Nephron (organoid): ENCODE measurements around the gene EXD3.

Experiments used
- H3K27ac Mint-ChIP-seq, 3 experiments: 2 replicates each; pipeline ENCODE4 v1.8.0; 2020; ENCODE audit warnings: mixed read lengths in 3 of 3, mild to moderate bottlenecking in 2 of 3, moderate library complexity in 1 of 3
- H3K27me3 Mint-ChIP-seq: 2 replicates; pipeline ENCODE4 v1.8.0; 2021; ENCODE audit warnings: low read depth, mild to moderate bottlenecking, moderate library complexity, mixed read lengths
- H3K36me3 Mint-ChIP-seq: 2 replicates; pipeline ENCODE4 v1.8.0; 2020; ENCODE audit warnings: low read depth, mixed read lengths
- H3K4me1 Mint-ChIP-seq: 2 replicates; pipeline ENCODE4 v1.8.0; 2020; ENCODE audit warnings: mixed read lengths
- H3K4me3 Mint-ChIP-seq, 3 experiments: 2 replicates each; pipeline ENCODE4 v1.8.0; 2020; ENCODE audit warnings: mild to moderate bottlenecking in 3 of 3, mixed read lengths in 3 of 3, moderate library complexity in 2 of 3
- H3K9me3 Mint-ChIP-seq: 2 replicates; pipeline ENCODE4 v1.8.0; 2020; ENCODE audit warnings: mixed read lengths
- TF ChIP-seq, protein P1 (sequence below), 3 experiments: fragments of 200-600 bp; sonication (generic); IDR thresholded peaks; one replicate each; pipeline ENCODE4 v1.5.0; 2021; ENCODE audit warnings: antibody characterized with exemption in 3 of 3; ENCODE audit not compliant: unreplicated experiment in 3 of 3

EXD3 gene

DNA sequence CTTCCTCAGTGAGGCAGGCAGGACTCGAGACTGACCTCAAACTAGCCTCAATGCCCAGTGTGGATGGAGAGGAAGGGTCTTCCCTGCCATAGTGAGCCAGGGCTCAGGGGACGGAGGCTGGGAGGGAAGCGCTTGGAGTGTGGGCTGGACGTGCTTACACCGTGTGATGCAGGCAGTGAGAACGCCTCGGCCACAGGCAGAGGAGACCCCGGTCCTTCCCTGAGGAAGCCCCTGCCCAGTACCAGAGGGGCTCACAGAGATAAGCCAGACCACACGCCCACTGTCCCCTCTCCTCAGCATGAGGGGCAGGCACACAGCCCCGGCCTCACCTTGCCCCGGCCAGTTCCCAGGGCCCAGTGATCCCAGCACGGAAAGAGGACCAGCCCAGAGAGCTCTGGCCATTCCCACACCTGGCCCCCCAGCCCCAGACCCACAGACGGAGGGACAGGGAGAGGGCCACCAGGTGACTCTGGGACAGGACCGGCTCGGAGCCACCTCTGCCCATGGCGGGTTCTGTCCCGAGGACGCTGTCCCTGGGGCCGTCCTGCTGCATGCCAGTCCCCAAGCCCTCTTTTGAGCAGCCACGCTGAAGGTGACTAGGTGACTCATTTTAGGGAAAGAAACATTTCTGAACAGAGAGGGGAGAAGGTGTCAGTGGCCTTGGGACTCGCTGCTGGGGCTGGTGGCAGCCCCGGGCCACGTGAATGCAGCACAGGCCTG is 42.2 kb upstream of the EXD3 start:
- Mint-ChIP-seq H3K36me3 (no peaks in the 10 kb centered on the region), H3K9me3 (no peaks in the 10 kb centered on the region), H3K27me3 (peaks cover 21% of the 10 kb centered on the region), H3K27ac (no peak overlapping the region), H3K4me3 (no peak overlapping the region), H3K4me1 (no peaks in the 10 kb centered on the region)
- TF ChIP-seq, protein P1, sequence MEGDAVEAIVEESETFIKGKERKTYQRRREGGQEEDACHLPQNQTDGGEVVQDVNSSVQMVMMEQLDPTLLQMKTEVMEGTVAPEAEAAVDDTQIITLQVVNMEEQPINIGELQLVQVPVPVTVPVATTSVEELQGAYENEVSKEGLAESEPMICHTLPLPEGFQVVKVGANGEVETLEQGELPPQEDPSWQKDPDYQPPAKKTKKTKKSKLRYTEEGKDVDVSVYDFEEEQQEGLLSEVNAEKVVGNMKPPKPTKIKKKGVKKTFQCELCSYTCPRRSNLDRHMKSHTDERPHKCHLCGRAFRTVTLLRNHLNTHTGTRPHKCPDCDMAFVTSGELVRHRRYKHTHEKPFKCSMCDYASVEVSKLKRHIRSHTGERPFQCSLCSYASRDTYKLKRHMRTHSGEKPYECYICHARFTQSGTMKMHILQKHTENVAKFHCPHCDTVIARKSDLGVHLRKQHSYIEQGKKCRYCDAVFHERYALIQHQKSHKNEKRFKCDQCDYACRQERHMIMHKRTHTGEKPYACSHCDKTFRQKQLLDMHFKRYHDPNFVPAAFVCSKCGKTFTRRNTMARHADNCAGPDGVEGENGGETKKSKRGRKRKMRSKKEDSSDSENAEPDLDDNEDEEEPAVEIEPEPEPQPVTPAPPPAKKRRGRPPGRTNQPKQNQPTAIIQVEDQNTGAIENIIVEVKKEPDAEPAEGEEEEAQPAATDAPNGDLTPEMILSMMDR (IDR thresholded peaks at IDR 0.05; ENCODE audit: unreplicated experiment in 3 of 3), result no peak

DNA sequence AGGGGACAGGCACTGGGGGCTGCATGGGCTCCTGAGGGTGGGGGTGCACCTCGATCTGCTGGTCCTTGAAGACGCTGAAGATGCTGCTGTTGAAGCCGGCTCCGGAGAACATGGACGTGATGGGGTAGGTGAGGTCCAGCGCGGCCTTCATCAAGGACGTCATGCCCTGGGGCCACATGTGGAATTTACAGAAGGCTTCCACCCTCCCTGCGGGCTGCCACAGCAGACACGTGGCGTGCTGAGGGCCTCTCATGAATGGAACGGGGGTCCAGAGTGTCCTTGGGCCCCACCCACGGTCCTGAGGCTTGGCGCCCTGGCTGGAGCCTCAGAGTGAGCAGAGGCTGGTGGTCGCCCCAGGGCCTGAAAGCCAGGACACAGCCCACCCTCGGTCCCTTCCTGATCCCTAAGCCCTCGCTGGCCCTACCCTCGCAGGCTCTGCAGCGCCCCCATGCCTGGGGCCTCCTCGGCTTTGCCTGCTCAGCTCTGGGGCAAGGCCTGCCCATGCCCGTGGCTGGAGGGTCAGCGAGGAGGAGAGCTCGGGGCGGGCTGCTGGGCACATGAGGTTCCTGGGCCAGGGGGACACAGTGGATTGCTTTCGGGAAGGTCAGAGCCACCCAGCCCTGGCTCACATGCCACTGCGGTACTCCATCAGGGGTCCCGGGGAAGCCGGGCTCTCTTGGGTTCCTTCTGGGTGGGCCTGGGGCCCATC is 41.5 kb upstream of the EXD3 start:
- no peak overlapping the region for H3K27ac Mint-ChIP-seq
- no peaks in the 10 kb centered on the region for H3K9me3 Mint-ChIP-seq
- H3K4me3 Mint-ChIP-seq, result no peak overlapping the region
- no peaks in the 10 kb centered on the region for H3K4me1 Mint-ChIP-seq
- TF ChIP-seq, protein P1 (IDR thresholded peaks at IDR 0.05; ENCODE audit: unreplicated experiment in 3 of 3), result no peak
- H3K36me3 Mint-ChIP-seq, result no peaks in the 10 kb centered on the region
- peaks cover 21% of the 10 kb centered on the region for H3K27me3 Mint-ChIP-seq

DNA sequence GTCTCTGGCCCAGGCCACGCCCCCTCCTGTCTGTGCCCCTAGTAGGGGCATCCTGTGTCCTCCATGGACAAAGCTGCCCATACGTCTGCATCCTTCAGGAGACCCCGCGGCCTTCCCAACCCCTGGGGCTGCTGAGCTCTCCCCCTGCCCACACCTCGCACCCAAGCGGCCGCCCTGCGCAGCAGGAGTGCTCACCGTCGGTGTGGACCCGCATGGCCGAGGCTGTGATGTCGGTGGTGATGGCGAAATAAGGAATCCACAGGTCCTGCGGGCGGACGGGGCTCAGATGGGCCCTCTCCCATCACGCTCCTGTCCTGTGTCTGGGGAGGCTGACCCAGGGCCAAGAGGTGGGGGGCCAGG is 40.9 kb upstream of the EXD3 start:
- TF ChIP-seq, protein P1 (IDR thresholded peaks at IDR 0.05; ENCODE audit: unreplicated experiment in 3 of 3), result no peak
- Mint-ChIP-seq H3K9me3 (no peaks in the 10 kb centered on the region), H3K4me3 (no peak overlapping the region), H3K36me3 (no peaks in the 10 kb centered on the region), H3K27ac (no peak overlapping the region), H3K27me3 (peaks cover 18% of the 10 kb centered on the region), H3K4me1 (no peaks in the 10 kb centered on the region)

DNA sequence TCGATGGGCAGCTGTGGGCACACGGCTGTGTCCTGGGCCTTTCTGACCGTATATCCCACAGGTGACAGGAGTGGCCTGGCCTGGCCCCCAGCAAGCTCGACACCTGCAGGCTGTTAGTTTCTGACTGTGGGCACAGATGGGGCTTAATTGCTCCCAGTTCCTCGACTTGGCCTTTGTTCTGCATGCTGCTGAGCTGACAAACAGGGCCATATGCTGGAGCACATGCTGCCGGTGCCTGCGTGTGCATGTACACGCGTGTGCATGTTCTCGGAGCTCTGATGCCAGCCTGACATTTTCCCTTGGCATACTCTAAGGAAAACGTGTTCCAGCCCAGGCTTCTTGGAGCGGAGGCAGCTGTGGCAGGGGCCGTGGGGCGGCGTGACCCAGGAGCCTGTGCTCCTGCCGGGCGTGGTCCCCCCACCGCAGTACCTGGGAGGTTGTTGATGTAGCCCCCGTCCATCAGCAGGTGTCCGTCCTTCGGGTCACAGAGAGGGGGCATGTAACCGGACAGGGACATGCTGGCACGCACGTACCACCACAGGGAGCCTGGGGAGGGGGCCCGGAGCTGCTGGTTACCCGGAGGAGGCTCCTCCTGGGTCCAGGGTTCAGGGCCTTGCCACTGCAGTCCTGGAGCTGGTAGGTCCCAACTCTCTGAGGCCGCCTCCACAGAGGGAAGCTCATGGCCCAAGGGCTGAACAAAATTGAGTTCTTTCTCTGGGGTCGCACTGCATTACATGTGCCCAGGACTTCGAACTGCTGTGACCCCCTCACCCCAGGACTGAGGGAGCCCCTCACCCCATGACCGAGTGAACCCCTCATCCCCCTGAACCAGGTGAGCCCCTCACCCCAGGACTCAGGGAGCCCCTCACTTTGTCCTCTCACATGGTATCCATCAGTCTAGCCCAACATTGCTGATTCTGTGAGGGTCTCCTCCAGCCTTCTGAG is 40.3 kb upstream of the EXD3 start:
- Mint-ChIP-seq H3K27me3 (peaks cover 16% of the 10 kb centered on the region), H3K9me3 (no peaks in the 10 kb centered on the region), H3K4me1 (no peaks in the 10 kb centered on the region), H3K36me3 (no peaks in the 10 kb centered on the region), H3K27ac (no peak overlapping the region), H3K4me3 (no peak overlapping the region)
- TF ChIP-seq, protein P1 (IDR thresholded peaks at IDR 0.05; ENCODE audit: unreplicated experiment in 3 of 3), result no peak

DNA sequence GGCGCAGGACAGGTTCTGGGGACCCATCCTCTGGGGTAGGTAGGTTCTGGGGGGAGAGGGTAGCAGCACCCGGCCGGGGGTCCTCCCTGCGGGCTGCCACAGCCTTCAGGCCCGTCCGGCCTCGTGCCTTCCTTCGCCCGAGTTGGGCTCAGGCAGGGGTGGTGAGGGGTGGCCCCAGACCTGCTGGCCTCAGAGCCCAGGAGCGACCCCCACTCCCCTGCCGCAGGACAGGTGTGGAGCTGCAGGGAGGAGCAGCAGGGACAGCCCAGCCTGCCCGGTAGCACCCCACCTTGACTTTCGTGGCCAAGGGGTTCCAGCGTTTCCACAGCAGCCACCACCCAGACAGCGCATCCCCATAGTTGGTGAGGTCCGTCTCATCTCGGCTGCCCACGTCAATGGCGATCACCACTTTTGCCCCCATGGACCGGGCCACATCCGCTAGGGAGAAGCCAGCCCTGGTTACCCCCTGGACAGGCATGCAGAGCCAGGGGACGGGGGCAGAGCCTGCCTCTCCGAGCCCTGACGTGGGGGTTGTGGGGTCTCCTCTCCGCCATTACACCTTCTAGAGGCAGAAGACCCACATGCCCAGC is 39.5 kb upstream of the EXD3 start:
- no peak overlapping the region for H3K27ac Mint-ChIP-seq
- H3K9me3 Mint-ChIP-seq, result no peaks in the 10 kb centered on the region
- peaks cover 15% of the 10 kb centered on the region for H3K27me3 Mint-ChIP-seq
- H3K4me3 Mint-ChIP-seq, result no peak overlapping the region
- no peaks in the 10 kb centered on the region for H3K36me3 Mint-ChIP-seq
- H3K4me1 Mint-ChIP-seq, result no peaks in the 10 kb centered on the region
- TF ChIP-seq, protein P1 (IDR thresholded peaks at IDR 0.05; ENCODE audit: unreplicated experiment in 3 of 3), result no peak
